ENCODE measurements around the gene ZNF790. TPM values are rescaled to one million over a fixed set of nuclear protein-coding genes. Genes with fewer than 3 reads are reported as not detected.

ZNF790 gene
- total and polyA plus RNA-seq, 2 donors (not counting 1 experiment from before 2014, with no cell fraction given) = 4.4 to 9.1 TPM

DNA sequence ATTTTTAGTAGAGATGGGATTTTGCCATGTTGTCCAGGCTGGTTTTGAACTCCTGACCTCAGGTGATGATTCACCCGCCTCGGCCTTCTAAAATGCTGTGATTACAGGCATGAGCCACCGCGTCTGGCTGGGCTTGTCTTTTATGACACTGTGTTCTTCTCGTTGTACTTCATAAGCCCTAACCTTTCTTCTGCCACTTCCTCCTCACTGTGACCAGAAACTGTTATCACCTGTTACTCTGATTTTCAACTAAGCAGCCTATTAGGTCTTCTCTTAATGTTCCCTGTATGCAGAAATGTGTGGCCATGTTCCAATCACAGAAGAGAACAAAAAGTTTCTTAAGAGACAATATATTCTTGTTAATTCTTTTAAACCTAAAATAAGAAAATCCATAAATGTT is 16.4 kb downstream of the ZNF790 start:
- Histone ChIP-seq H3K9ac (ENCODE audit: insufficient read depth, low read length) (no peak overlapping the region), H4K20me1 (ENCODE audit: control insufficient read depth, extremely low read depth, insufficient read depth, low read length) (no peaks in the 10 kb centered on the region), H3K27me3 (ENCODE audit: control insufficient read depth, insufficient read depth, low read length) (no peaks in the 10 kb centered on the region), H3K4me2 (ENCODE audit: extremely low read depth, insufficient read depth, low read length) (no peak overlapping the region), H3K4me3 (replicated peaks in 1 of 4; ENCODE audit: control extremely low read depth in 1 of 4, insufficient read depth in 1 of 4, low read depth in 3 of 4, low read length in 4 of 4) (no peak overlapping the region), H3K9me3 (ENCODE audit: control insufficient read depth, insufficient read depth, low read depth, low read length) (peaks cover 6% of the 10 kb centered on the region), H3K36me3 (ENCODE audit: control insufficient read depth, insufficient read depth, low read length) (no peaks in the 10 kb centered on the region), H3K79me2 (ENCODE audit: control insufficient read depth, insufficient read depth, low read length) (no peaks in the 10 kb centered on the region), H3K27ac (ENCODE audit: insufficient read depth, low read length) (no peak overlapping the region), H3K4me1 (ENCODE audit: control insufficient read depth, extremely low read depth, insufficient read depth, low read length) (no peaks in the 10 kb centered on the region), H2AFZ (ENCODE audit: low read length) (no peak overlapping the region)
- DNase-seq (ENCODE audit: low read depth in 2 of 2) = no peak
- TF ChIP-seq, protein P1, sequence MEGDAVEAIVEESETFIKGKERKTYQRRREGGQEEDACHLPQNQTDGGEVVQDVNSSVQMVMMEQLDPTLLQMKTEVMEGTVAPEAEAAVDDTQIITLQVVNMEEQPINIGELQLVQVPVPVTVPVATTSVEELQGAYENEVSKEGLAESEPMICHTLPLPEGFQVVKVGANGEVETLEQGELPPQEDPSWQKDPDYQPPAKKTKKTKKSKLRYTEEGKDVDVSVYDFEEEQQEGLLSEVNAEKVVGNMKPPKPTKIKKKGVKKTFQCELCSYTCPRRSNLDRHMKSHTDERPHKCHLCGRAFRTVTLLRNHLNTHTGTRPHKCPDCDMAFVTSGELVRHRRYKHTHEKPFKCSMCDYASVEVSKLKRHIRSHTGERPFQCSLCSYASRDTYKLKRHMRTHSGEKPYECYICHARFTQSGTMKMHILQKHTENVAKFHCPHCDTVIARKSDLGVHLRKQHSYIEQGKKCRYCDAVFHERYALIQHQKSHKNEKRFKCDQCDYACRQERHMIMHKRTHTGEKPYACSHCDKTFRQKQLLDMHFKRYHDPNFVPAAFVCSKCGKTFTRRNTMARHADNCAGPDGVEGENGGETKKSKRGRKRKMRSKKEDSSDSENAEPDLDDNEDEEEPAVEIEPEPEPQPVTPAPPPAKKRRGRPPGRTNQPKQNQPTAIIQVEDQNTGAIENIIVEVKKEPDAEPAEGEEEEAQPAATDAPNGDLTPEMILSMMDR (conservative IDR thresholded peaks at IDR 0.05 in 1 of 2, IDR thresholded peaks at IDR 0.05 in 1 of 2; ENCODE audit: low read depth in 1 of 2, low read length in 2 of 2) = no peak
- TF ChIP-seq EZH2 (IDR thresholded peaks at IDR 0.05; ENCODE audit: low read length, missing control alignments) = no peak

DNA sequence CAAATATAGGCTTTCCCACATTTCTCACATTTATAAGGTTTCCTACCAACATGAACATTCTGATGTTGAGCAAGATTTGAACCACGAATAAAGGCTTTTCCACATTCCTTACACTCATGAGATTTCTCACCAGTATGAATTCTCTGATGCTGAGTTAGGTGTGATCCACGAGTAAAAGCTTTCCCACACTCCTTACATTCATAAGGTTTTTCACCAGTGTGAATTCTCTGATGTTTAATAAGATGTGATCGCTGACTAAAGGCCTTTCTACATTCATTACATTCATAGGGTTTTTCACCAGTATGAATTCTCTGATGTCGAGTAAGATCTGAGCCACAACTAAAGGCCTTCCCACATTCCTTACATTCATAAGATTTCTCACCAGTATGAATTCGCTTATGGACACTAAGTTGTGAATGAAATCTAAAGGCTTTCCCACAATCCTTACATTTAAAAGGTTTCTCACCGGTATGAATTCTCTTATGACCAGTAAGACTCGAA is 19.0 kb downstream of the ZNF790 start:
- no peak overlapping the region for H2AFZ ChIP-seq (ENCODE audit: low read length)
- peaks cover 6% of the 10 kb centered on the region for H3K9me3 ChIP-seq (ENCODE audit: control insufficient read depth, insufficient read depth, low read depth, low read length)
- H3K4me2 ChIP-seq (ENCODE audit: extremely low read depth, insufficient read depth, low read length) = no peak overlapping the region
- H4K20me1 ChIP-seq (ENCODE audit: control insufficient read depth, extremely low read depth, insufficient read depth, low read length) = no peaks in the 10 kb centered on the region
- no peaks in the 10 kb centered on the region for H3K4me1 ChIP-seq (ENCODE audit: control insufficient read depth, extremely low read depth, insufficient read depth, low read length)
- H3K79me2 ChIP-seq (ENCODE audit: control insufficient read depth, insufficient read depth, low read length) = no peaks in the 10 kb centered on the region
- DNase-seq (ENCODE audit: low read depth in 2 of 2) = peak; percentile 9
- no peak overlapping the region for H3K4me3 ChIP-seq (replicated peaks in 1 of 4; ENCODE audit: control extremely low read depth in 1 of 4, insufficient read depth in 1 of 4, low read depth in 3 of 4, low read length in 4 of 4)
- no peaks in the 10 kb centered on the region for H3K36me3 ChIP-seq (ENCODE audit: control insufficient read depth, insufficient read depth, low read length)
- no peak overlapping the region for H3K27ac ChIP-seq (ENCODE audit: insufficient read depth, low read length)
- H3K9ac ChIP-seq (ENCODE audit: insufficient read depth, low read length) = no peak overlapping the region
- no peaks in the 10 kb centered on the region for H3K27me3 ChIP-seq (ENCODE audit: control insufficient read depth, insufficient read depth, low read length)
- no peak for TF ChIP-seq EZH2 (IDR thresholded peaks at IDR 0.05; ENCODE audit: low read length, missing control alignments)
- TF ChIP-seq, protein P1 (conservative IDR thresholded peaks at IDR 0.05 in 1 of 2, IDR thresholded peaks at IDR 0.05 in 1 of 2; ENCODE audit: low read depth in 1 of 2, low read length in 2 of 2) = no peak

DNA sequence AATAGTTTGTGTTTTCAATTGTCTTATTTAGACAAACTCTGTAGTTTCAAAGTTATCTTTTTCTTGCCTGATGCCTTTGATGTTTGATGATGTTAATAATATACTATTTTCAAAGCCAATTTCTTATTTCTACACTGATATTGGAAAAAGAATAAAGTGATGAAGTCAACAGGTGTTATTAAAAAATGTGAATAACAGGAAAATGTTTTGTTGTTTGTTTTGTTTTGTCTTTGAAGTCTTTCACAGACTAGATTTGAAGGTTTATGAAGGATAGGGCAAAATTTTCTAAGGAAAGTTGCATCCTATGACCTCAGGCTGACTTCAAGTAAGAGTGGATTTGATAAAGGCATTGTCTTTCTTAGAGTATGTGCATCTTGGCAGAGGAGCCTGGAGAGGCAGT is 31.2 kb downstream of the ZNF790 start:
- no peaks in the 10 kb centered on the region for H3K79me2 ChIP-seq (ENCODE audit: control insufficient read depth, insufficient read depth, low read length)
- H3K27ac ChIP-seq (ENCODE audit: insufficient read depth, low read length) = no peak overlapping the region
- no peak overlapping the region for H3K4me3 ChIP-seq (replicated peaks in 1 of 4; ENCODE audit: control extremely low read depth in 1 of 4, insufficient read depth in 1 of 4, low read depth in 3 of 4, low read length in 4 of 4)
- H3K4me1 ChIP-seq (ENCODE audit: control insufficient read depth, extremely low read depth, insufficient read depth, low read length) = no peaks in the 10 kb centered on the region
- H3K4me2 ChIP-seq (ENCODE audit: extremely low read depth, insufficient read depth, low read length) = no peak overlapping the region
- no peaks in the 10 kb centered on the region for H3K9me3 ChIP-seq (ENCODE audit: control insufficient read depth, insufficient read depth, low read depth, low read length)
- no peaks in the 10 kb centered on the region for H4K20me1 ChIP-seq (ENCODE audit: control insufficient read depth, extremely low read depth, insufficient read depth, low read length)
- TF ChIP-seq, protein P1 (conservative IDR thresholded peaks at IDR 0.05 in 1 of 2, IDR thresholded peaks at IDR 0.05 in 1 of 2; ENCODE audit: low read depth in 1 of 2, low read length in 2 of 2) = no peak
- no peak for TF ChIP-seq EZH2 (IDR thresholded peaks at IDR 0.05; ENCODE audit: low read length, missing control alignments)
- no peak overlapping the region for H2AFZ ChIP-seq (ENCODE audit: low read length)
- no peaks in the 10 kb centered on the region for H3K36me3 ChIP-seq (ENCODE audit: control insufficient read depth, insufficient read depth, low read length)
- H3K9ac ChIP-seq (ENCODE audit: insufficient read depth, low read length) = no peak overlapping the region
- DNase-seq (ENCODE audit: low read depth in 2 of 2) = no peak
- H3K27me3 ChIP-seq (ENCODE audit: control insufficient read depth, insufficient read depth, low read length) = no peaks in the 10 kb centered on the region

All from fibroblast of lung (primary cell).